ENCODE data around the gene CFAP126.

Gene CFAP126

DNA sequence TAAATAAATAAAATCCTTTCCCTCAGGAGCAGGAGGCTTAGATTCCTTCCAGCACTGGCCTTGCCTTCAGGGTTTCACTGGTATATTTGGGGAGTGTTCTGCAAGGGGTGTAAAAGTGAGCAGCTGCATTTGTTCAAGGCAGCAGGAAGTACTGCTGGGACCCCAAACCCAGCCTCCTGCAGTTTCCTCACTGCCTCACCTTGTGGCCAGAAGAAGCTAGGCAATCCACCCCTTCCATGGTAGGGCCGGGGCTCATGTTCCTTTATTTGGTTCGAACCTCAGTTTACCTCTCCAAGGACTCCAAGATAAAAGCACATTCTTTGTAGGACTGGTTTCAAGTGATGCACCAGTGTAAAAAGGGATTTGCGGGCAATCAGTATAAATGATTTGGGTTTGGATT, 21.0 kb upstream of the CFAP126 start:
- Histone ChIP-seq H3K27ac (no peak overlapping the region), H3K4me3 (no peak overlapping the region), H3K9ac (ENCODE audit: insufficient read length) (no peak overlapping the region), H3K36me3 (ENCODE audit: insufficient read depth, low read length) (no peaks in the 10 kb centered on the region), H3K9me3 (ENCODE audit: low read depth, low read length) (no peaks in the 10 kb centered on the region)
- no peak for DNase-seq (ENCODE audit: low read depth, low spot score)
- no peak for TF ChIP-seq FOXP2 (optimal IDR thresholded peaks at IDR 0.05; ENCODE audit: control extremely low read depth, extremely low read length, insufficient read depth)
- no peak for TF ChIP-seq EZH2 (IDR thresholded peaks at IDR 0.05)
- TF ChIP-seq POLR2AphosphoS5 (IDR thresholded peaks at IDR 0.05; ENCODE audit: borderline replicate concordance, low read depth, low read length): no peak

DNA sequence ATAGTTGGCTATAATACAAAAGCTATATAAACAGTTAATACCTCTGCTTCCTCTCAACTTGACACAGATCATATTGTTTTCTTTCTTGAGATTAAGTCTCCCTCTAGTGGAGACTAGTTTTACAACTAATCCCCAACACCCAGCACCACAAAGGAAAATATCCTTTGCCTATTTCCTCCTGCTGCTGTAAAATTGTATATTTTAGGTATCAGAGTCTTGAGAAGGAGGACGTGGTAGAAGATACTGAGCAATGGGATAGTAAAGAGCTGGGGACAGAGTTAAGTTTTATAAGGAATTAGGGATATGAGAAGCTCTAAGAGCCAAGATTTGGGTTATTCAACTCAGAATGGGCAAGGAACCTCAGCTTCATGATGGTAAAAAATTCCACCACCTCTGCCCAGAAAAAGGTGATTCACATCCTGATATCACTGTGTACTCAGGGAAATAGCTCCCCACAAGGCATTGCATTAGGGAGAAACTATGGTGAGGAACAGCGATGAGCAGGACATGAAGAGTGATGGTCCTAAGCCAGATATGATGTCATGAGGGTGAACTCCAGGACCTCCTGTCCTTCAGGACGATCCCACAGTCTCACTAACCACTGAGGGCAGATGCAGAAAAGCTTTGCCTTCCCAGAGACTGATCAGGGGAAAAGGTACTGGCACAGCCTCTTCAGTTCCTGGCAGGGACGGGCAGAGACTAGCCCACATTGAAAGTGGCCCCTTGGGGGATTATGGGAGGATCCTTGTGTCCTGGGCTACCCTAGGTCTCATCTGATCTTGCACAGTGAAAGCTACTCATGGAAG, 14.7 kb upstream of the CFAP126 start:
- Histone ChIP-seq H3K27ac (no peak overlapping the region), H3K9ac (ENCODE audit: insufficient read length) (no peak overlapping the region), H3K36me3 (ENCODE audit: insufficient read depth, low read length) (no peaks in the 10 kb centered on the region), H3K4me3 (no peak overlapping the region), H3K9me3 (ENCODE audit: low read depth, low read length) (no peaks in the 10 kb centered on the region)
- no peak for TF ChIP-seq FOXP2 (optimal IDR thresholded peaks at IDR 0.05; ENCODE audit: control extremely low read depth, extremely low read length, insufficient read depth)
- no peak for TF ChIP-seq POLR2AphosphoS5 (IDR thresholded peaks at IDR 0.05; ENCODE audit: borderline replicate concordance, low read depth, low read length)
- DNase-seq (ENCODE audit: low read depth, low spot score): peak; percentile 40

DNA sequence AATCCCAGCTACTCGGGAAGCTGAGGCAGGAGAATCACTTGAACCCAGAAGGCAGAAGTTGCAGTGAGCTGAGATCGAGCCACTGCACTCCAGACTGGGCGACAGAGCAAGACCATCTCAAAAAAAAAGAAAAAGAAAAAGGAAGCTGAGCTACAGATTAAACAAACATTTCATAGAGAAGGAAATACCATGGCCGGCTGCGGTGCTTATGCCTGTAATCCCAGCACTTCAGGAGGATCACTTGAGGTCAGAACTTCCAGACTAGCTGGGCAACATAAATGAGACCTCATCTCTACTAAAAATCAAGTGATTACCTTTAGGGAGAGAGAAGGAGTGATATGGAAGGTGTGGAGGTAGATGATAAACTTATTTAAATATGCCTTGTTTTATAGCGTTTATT, 14.0 kb upstream of the CFAP126 start:
- no peaks in the 10 kb centered on the region for H3K9me3 ChIP-seq (ENCODE audit: low read depth, low read length)
- no peak for DNase-seq (ENCODE audit: low read depth, low spot score)
- no peaks in the 10 kb centered on the region for H3K36me3 ChIP-seq (ENCODE audit: insufficient read depth, low read length)
- TF ChIP-seq EZH2 (IDR thresholded peaks at IDR 0.05) (no peak), FOXP2 (optimal IDR thresholded peaks at IDR 0.05; ENCODE audit: control extremely low read depth, extremely low read length, insufficient read depth) (no peak), POLR2AphosphoS5 (IDR thresholded peaks at IDR 0.05; ENCODE audit: borderline replicate concordance, low read depth, low read length) (no peak)
- H3K27ac ChIP-seq: no peak overlapping the region
- H3K9ac ChIP-seq (ENCODE audit: insufficient read length): no peak overlapping the region
- no peak overlapping the region for H3K4me3 ChIP-seq

DNA sequence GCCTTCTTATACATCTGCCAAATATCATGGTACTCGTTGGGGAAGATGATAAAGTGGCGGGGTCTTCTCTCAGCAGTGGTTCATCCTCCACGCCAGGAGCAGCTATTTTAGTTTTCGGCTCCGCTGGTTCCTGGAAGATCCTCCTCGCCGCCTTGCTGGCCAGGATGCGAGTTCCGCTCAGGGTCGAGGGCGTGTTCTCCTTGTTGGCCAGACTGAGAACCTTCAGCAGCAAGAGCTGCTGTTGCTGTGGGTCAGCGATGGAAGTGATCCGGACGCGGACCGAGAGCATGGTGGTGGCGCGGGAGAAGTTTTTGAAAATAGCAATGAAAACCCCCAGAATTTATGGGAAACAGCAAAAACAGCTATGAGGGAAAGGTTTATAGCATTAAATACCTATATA, 11.4 kb upstream of the CFAP126 start:
- Histone ChIP-seq H3K27ac (no peak overlapping the region), H3K9ac (ENCODE audit: insufficient read length) (no peak overlapping the region), H3K36me3 (ENCODE audit: insufficient read depth, low read length) (no peaks in the 10 kb centered on the region), H3K9me3 (ENCODE audit: low read depth, low read length) (no peaks in the 10 kb centered on the region), H3K4me3 (no peak overlapping the region)
- DNase-seq (ENCODE audit: low read depth, low spot score): no peak
- TF ChIP-seq EZH2 (IDR thresholded peaks at IDR 0.05) (no peak), POLR2AphosphoS5 (IDR thresholded peaks at IDR 0.05; ENCODE audit: borderline replicate concordance, low read depth, low read length) (no peak), FOXP2 (optimal IDR thresholded peaks at IDR 0.05; ENCODE audit: control extremely low read depth, extremely low read length, insufficient read depth) (no peak)

DNA sequence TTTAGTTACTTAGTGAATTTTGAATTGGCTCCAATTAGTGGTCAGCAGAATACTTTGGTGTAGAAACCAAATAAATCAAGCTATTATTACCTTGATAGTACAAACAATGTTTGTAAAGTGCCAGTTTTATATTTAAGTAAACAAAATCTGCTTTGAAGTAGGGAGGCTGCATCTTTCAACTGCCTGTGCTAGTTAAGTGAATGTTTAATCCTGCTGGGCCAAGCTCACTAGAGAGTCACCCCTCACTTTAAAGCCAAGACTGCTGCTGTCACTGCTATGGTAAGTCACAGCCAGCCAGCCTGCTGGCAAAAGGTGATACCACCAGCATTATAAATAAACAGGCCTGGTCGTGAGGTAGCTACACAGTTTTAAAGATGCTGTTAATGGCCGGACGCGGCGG, 10.3 kb upstream of the CFAP126 start:
- H3K4me3 ChIP-seq: no peak overlapping the region
- DNase-seq (ENCODE audit: low read depth, low spot score): no peak
- no peaks in the 10 kb centered on the region for H3K9me3 ChIP-seq (ENCODE audit: low read depth, low read length)
- TF ChIP-seq EZH2 (IDR thresholded peaks at IDR 0.05) (no peak), FOXP2 (optimal IDR thresholded peaks at IDR 0.05; ENCODE audit: control extremely low read depth, extremely low read length, insufficient read depth) (no peak), POLR2AphosphoS5 (IDR thresholded peaks at IDR 0.05; ENCODE audit: borderline replicate concordance, low read depth, low read length) (no peak)
- H3K9ac ChIP-seq (ENCODE audit: insufficient read length): no peak overlapping the region
- H3K27ac ChIP-seq: no peak overlapping the region
- no peaks in the 10 kb centered on the region for H3K36me3 ChIP-seq (ENCODE audit: insufficient read depth, low read length)

DNA sequence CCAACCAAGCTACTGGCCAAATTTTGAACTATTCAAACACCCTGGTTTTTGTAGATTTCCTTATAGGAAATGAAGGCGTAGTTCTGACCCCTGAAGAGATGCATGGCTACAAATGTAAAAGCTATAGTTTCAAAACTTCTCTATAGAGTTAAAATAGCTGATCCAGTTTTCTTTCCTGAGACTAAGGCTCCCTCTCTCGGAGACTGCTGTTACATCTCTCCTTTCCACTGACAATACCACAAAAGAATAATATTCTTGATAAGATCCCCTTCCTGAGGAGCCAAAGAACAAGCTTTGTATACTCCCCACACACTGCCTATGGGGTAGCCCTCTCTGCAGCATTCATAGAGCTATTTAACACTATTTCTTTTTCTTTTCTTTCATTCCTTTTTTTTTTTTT, 6.7 kb upstream of the CFAP126 start:
- Histone ChIP-seq H3K27ac (no peak overlapping the region), H3K9me3 (ENCODE audit: low read depth, low read length) (no peaks in the 10 kb centered on the region), H3K9ac (ENCODE audit: insufficient read length) (no peak overlapping the region), H3K4me3 (no peak overlapping the region), H3K36me3 (ENCODE audit: insufficient read depth, low read length) (no peaks in the 10 kb centered on the region)
- TF ChIP-seq EZH2 (IDR thresholded peaks at IDR 0.05): no peak
- no peak for TF ChIP-seq POLR2AphosphoS5 (IDR thresholded peaks at IDR 0.05; ENCODE audit: borderline replicate concordance, low read depth, low read length)
- no peak for TF ChIP-seq FOXP2 (optimal IDR thresholded peaks at IDR 0.05; ENCODE audit: control extremely low read depth, extremely low read length, insufficient read depth)
- no peak for DNase-seq (ENCODE audit: low read depth, low spot score)

DNA sequence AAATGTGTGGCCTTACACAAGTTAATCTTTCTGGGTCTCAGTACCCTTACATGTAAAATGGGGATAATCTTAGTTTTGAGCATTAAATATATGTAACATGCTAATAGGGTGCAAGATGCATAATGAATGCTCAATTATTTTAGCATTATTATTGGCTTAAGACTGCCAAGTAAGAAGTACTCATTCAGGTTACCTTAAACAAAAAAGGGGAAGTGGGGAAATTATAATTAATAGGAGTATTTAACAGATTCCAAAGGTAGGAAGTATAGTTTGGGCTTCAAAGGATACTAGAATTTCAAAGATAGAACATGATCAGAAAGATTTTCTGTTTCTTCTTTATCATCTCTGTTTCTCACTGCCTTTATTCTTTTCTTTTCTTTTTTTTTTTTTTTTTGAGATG, 5.8 kb upstream of the CFAP126 start:
- no peak for DNase-seq (ENCODE audit: low read depth, low spot score)
- no peak overlapping the region for H3K4me3 ChIP-seq
- no peak overlapping the region for H3K9ac ChIP-seq (ENCODE audit: insufficient read length)
- H3K27ac ChIP-seq: no peak overlapping the region
- no peaks in the 10 kb centered on the region for H3K9me3 ChIP-seq (ENCODE audit: low read depth, low read length)
- H3K36me3 ChIP-seq (ENCODE audit: insufficient read depth, low read length): no peaks in the 10 kb centered on the region
- TF ChIP-seq POLR2AphosphoS5 (IDR thresholded peaks at IDR 0.05; ENCODE audit: borderline replicate concordance, low read depth, low read length) (no peak), EZH2 (IDR thresholded peaks at IDR 0.05) (no peak), FOXP2 (optimal IDR thresholded peaks at IDR 0.05; ENCODE audit: control extremely low read depth, extremely low read length, insufficient read depth) (no peak)

DNA sequence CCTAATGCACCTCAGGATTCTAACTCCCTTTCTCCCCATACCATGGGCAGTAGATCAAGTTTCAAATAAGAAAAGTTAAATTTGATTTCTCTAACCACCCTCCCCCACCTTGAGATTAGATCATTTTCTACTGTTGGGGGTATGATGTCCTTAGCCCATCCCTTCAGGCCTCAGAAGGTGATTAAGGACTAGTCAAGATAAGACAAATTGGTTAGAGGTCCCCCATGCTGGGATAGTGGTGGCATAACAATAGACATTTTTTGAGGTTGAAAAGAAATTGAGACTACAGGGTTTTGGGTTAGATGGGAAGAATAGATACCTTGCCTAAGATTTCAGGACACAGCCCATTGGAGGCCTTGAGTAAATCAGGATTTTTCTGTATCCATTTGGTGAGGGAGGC, 2.5 kb downstream of the CFAP126 start:
- Histone ChIP-seq H3K9ac (ENCODE audit: insufficient read length) (no peak overlapping the region), H3K4me3 (no peak overlapping the region), H3K36me3 (ENCODE audit: insufficient read depth, low read length) (peaks cover 7% of the 10 kb centered on the region), H3K27ac (no peak overlapping the region), H3K9me3 (ENCODE audit: low read depth, low read length) (no peaks in the 10 kb centered on the region)
- TF ChIP-seq POLR2AphosphoS5 (IDR thresholded peaks at IDR 0.05; ENCODE audit: borderline replicate concordance, low read depth, low read length): no peak
- TF ChIP-seq FOXP2 (optimal IDR thresholded peaks at IDR 0.05; ENCODE audit: control extremely low read depth, extremely low read length, insufficient read depth): no peak
- no peak for TF ChIP-seq EZH2 (IDR thresholded peaks at IDR 0.05)
- DNase-seq (ENCODE audit: low read depth, low spot score): no peak

DNA sequence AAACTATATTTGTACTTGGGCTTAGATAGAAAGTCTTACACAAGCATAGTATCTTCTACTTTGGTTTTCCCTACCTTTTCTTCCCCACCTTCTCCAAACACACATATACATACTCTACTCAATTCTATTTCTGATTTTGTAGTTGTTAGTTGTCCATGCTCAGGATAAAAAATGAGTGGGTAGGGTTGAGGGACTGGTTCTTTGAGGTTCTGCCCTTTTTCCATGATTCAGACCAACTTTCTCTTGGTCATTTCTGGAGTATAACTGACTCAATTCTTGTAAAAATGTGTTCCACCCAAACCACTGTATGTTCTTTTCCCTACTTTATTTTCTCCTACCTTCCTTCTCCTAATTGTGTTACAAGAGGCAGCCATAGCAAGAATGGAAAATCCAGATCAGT, 3.3 kb downstream of the CFAP126 start:
- DNase-seq (ENCODE audit: low read depth, low spot score): no peak
- TF ChIP-seq POLR2AphosphoS5 (IDR thresholded peaks at IDR 0.05; ENCODE audit: borderline replicate concordance, low read depth, low read length): no peak
- Histone ChIP-seq H3K9ac (ENCODE audit: insufficient read length) (no peak overlapping the region), H3K36me3 (ENCODE audit: insufficient read depth, low read length) (peaks cover 7% of the 10 kb centered on the region), H3K4me3 (no peak overlapping the region), H3K27ac (no peak overlapping the region), H3K9me3 (ENCODE audit: low read depth, low read length) (no peaks in the 10 kb centered on the region)

Measured in SK-N-MC (cell line).